Neural progenitor cell (in vitro differentiated cells): Measurements from ENCODE around the gene HSD3B7. TPM values are rescaled to one million over a fixed set of nuclear protein-coding genes. Genes with fewer than 3 reads are reported as not detected.

Source experiments
- DNase-seq: peaks from one replicate; pipeline ENCODE4 v3.0.0-alpha.2; 2016; ENCODE audit warnings: low spot score
- H2AFZ ChIP-seq: fragments of 200-600 bp; sonication (generic); replicated peaks from 2 replicates; pipeline ENCODE4 v1.6.1; 2016; ENCODE audit warnings: antibody characterized with exemption
- H3F3A ChIP-seq: fragments of 200-600 bp; sonication (generic); 2 replicates; pipeline ENCODE4 v1.6.1; 2016; ENCODE audit warnings: antibody characterized with exemption, low read depth
- H3K27ac ChIP-seq: fragments of 200-600 bp; sonication (generic); 2 replicates; pipeline ENCODE4 v1.5.1; 2016; ENCODE audit warnings: mild to moderate bottlenecking
- H3K27me3 ChIP-seq: fragments of 200-600 bp; sonication (generic); 2 replicates; pipeline ENCODE4 v1.6.1; 2016; ENCODE audit warnings: mild to moderate bottlenecking, moderate library complexity
- H3K36me3 ChIP-seq: fragments of 200-600 bp; sonication (generic); 2 replicates; pipeline ENCODE4 v1.5.1; 2016
- H3K4me1 ChIP-seq: fragments of 200-600 bp; sonication (generic); 2 replicates; pipeline ENCODE4 v1.6.1; 2016; ENCODE audit warnings: mixed run types
- H3K4me2 ChIP-seq: fragments of 200-600 bp; sonication (generic); 2 replicates; pipeline ENCODE4 v1.6.1; 2016
- H3K4me3 ChIP-seq: fragments of 200-600 bp; sonication (generic); 2 replicates; pipeline ENCODE4 v1.5.1; 2016
- H3K79me2 ChIP-seq: fragments of 200-600 bp; sonication (generic); 2 replicates; pipeline ENCODE4 v1.6.1; 2016; ENCODE audit warnings: low read depth
- H3K9ac ChIP-seq: fragments of 200-600 bp; sonication (generic); 2 replicates; pipeline ENCODE4 v1.6.1; 2016
- H3K9me3 ChIP-seq: fragments of 200-600 bp; sonication (generic); 2 replicates; pipeline ENCODE4 v1.5.1; 2016; ENCODE audit warnings: low read depth
- H4K20me1 ChIP-seq: fragments of 200-600 bp; sonication (generic); 2 replicates; pipeline ENCODE4 v1.6.1; 2016; ENCODE audit warnings: low read depth
- H3K27ac Mint-ChIP-seq: 3 replicates; pipeline ENCODE4 v1.8.0; 2021; ENCODE audit warnings: mixed read lengths
- H3K27me3 Mint-ChIP-seq: 2 replicates; pipeline ENCODE4 v1.8.0; 2022; ENCODE audit warnings: low read depth, mild to moderate bottlenecking, inconsistent platforms, moderate library complexity, mixed read lengths; ENCODE audit not compliant: insufficient read depth
- H3K36me3 Mint-ChIP-seq: 3 replicates; pipeline ENCODE4 v1.8.0; 2021; ENCODE audit warnings: mixed read lengths
- H3K4me1 Mint-ChIP-seq: 3 replicates; pipeline ENCODE4 v1.8.0; 2021; ENCODE audit warnings: mixed read lengths
- H3K4me3 Mint-ChIP-seq: 3 replicates; pipeline ENCODE4 v1.8.0; 2021; ENCODE audit warnings: mild to moderate bottlenecking, moderate library complexity, mixed read lengths
- H3K9me3 Mint-ChIP-seq: 3 replicates; pipeline ENCODE4 v1.8.0; 2020; ENCODE audit warnings: mixed read lengths
- CTCF ChIP-seq: fragments of 200-600 bp; sonication (generic); IDR thresholded peaks from 2 replicates; pipeline ENCODE4 v1.5.1; 2017; ENCODE audit warnings: antibody characterized with exemption, mild to moderate bottlenecking
- EZH2 ChIP-seq: fragments of 200-600 bp; sonication (generic); IDR thresholded peaks from 2 replicates; pipeline ENCODE4 v1.6.1; 2017; ENCODE audit warnings: antibody characterized with exemption, mild to moderate bottlenecking, moderate library complexity
- EZH2phosphoT487 ChIP-seq: fragments of 200-600 bp; sonication (generic); IDR thresholded peaks from 2 replicates; pipeline ENCODE4 v1.6.1; 2017; ENCODE audit warnings: antibody characterized with exemption
- total RNA-seq: library from RNA; depleted of rRNA; stranded (reverse); fragments of >200 nt; gene quantifications from 2 replicates; pipeline ENCODE4 v1.2.3, GENCODE V29; 2015; ENCODE audit warnings: low replicate concordance

The HSD3B7 gene
- total RNA-seq, 1 donor from 2014 or later, result 1.4 TPM

- Mint-ChIP-seq H3K4me1 (peaks cover 34% of the 10 kb centered on the region), H3K27ac (peak within 1 kb of the TSS; percentile 95), H3K9me3 (no peaks in the 10 kb centered on the region), H3K27me3 (peaks cover 10% of the 10 kb centered on the region), H3K4me3 (peak within 1 kb of the TSS; percentile 93), H3K36me3 (peaks cover 13% of the 10 kb centered on the region)
- peaks cover 9% of the 10 kb centered on the region for H3K36me3 ChIP-seq
- H3K79me2 ChIP-seq, result peaks cover 14% of the 10 kb centered on the region
- peak within 1 kb of the TSS; percentile 51 for H3K27ac ChIP-seq
- H3K4me2 ChIP-seq, result peak within 1 kb of the TSS; percentile 96
- H3F3A ChIP-seq, result peaks cover 47% of the 10 kb centered on the region
- peak within 1 kb of the TSS; percentile 57 for H3K9ac ChIP-seq
- H4K20me1 ChIP-seq, result peaks cover 11% of the 10 kb centered on the region
- H3K4me3 ChIP-seq, result peak within 1 kb of the TSS; percentile 96
- peaks cover 19% of the 10 kb centered on the region for H3K4me1 ChIP-seq
- no peaks in the 10 kb centered on the region for H3K9me3 ChIP-seq
- TF ChIP-seq EZH2phosphoT487 (no peak), EZH2 (no peak), CTCF (no peak)
- no peaks in the 10 kb centered on the region for H3K27me3 ChIP-seq
- H2AFZ ChIP-seq, result peak within 1 kb of the TSS; percentile 43
- DNase-seq, result peak; percentile 84
Measured at GRCh38 chr16:30948667-30949649, 36.0 kb upstream of the HSD3B7 start, which contains the start of gene ORAI3. TSS of gene ORAI3 (plus strand) at chr16:30949068. CDS start at chr16:30949290, 222 bp downstream.

- Mint-ChIP-seq H3K27ac (peak overlapping the region; percentile 79), H3K4me1 (peaks cover 34% of the 10 kb centered on the region), H3K36me3 (peaks cover 6% of the 10 kb centered on the region), H3K4me3 (peak overlapping the region; percentile 93), H3K27me3 (peaks cover 10% of the 10 kb centered on the region), H3K9me3 (no peaks in the 10 kb centered on the region)
- H4K20me1 ChIP-seq, result peaks cover 11% of the 10 kb centered on the region
- DNase-seq, result peak; percentile 67
- H3K27me3 ChIP-seq, result no peaks in the 10 kb centered on the region
- H3K4me1 ChIP-seq, result peaks cover 19% of the 10 kb centered on the region
- peak overlapping the region; percentile 96 for H3K4me2 ChIP-seq
- H3K9ac ChIP-seq, result peak overlapping the region; percentile 57
- H2AFZ ChIP-seq, result no peak overlapping the region
- TF ChIP-seq EZH2 (no peak), CTCF (peak; percentile 12), EZH2phosphoT487 (no peak)
- peaks cover 2% of the 10 kb centered on the region for H3K36me3 ChIP-seq
- peaks cover 49% of the 10 kb centered on the region for H3F3A ChIP-seq
- H3K4me3 ChIP-seq, result peak overlapping the region; percentile 96
- H3K27ac ChIP-seq, result no peak overlapping the region
- no peaks in the 10 kb centered on the region for H3K9me3 ChIP-seq
- peaks cover 9% of the 10 kb centered on the region for H3K79me2 ChIP-seq
Measured at GRCh38 chr16:30949650-30950515, 35.1 kb upstream of the HSD3B7 start.

GRCh38 chr16:30950516-30951065 is 34.4 kb upstream of the HSD3B7 start:
- Histone ChIP-seq H3K27ac (no peak overlapping the region), H4K20me1 (peaks cover 11% of the 10 kb centered on the region), H2AFZ (no peak overlapping the region), H3K9ac (no peak overlapping the region), H3F3A (peaks cover 44% of the 10 kb centered on the region), H3K9me3 (no peaks in the 10 kb centered on the region), H3K36me3 (no peaks in the 10 kb centered on the region), H3K4me1 (peaks cover 19% of the 10 kb centered on the region), H3K4me3 (peak overlapping the region; percentile 96), H3K27me3 (no peaks in the 10 kb centered on the region), H3K4me2 (peak overlapping the region; percentile 96), H3K79me2 (peaks cover 9% of the 10 kb centered on the region)
- no peak for DNase-seq
- Mint-ChIP-seq H3K9me3 (no peaks in the 10 kb centered on the region), H3K27me3 (peaks cover 10% of the 10 kb centered on the region), H3K27ac (peak overlapping the region; percentile 79), H3K36me3 (peaks cover 4% of the 10 kb centered on the region), H3K4me1 (peaks cover 34% of the 10 kb centered on the region), H3K4me3 (peak overlapping the region; percentile 93)
- TF ChIP-seq CTCF (no peak), EZH2 (no peak), EZH2phosphoT487 (no peak)
